Measurements from ENCODE around the gene ID2. TPM values are rescaled to one million over a fixed set of nuclear protein-coding genes. Genes with fewer than 3 reads are reported as not detected.

ID2 gene
- total RNA-seq, 3 donors from 2014 or later, result 240 to 305 (median 260) TPM

DNA sequence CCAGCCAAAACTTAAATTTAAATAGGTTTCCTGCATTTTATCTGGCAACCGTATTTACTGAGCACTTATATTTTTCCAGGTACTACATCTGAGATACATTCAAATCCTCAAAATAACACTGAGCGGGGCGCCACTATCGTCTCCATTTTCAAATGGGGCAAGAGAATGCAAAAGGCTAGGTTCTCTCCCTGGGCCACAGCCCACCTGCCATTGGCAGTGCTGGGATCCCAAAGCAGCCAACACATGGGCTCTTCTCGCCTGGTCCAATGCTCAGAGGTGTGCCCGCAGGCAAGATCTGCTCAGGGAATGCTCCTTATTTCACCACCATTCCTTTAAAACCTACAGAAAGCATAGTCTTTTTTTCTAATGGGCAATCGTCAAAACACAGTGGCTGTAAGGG, 11.3 kb upstream of the ID2 start:
- intact Hi-C loops (cut with DNase I; ENCODE audit: low total_unique reads), result no loop called here
- H3K27me3 ChIP-seq, result no peaks in the 10 kb centered on the region
- no peak overlapping the region for H3K4me3 ChIP-seq
- no peak overlapping the region for H3K27ac ChIP-seq
- no peaks in the 10 kb centered on the region for H3K36me3 ChIP-seq
- peaks cover 0 to 8% of the 10 kb centered on the region in 2 donors for H3K4me1 ChIP-seq
- no peak for DNase-seq (ENCODE audit: low spot score in 2 of 2)
- TF ChIP-seq POLR2A (IDR thresholded peaks at IDR 0.05), result no peak
- TF ChIP-seq POLR2AphosphoS5 (IDR thresholded peaks at IDR 0.05), result no peak
- TF ChIP-seq CTCF (IDR thresholded peaks at IDR 0.05), result no peak
- H3K9me3 ChIP-seq, result peaks cover 0 to 9% of the 10 kb centered on the region in 2 donors

DNA sequence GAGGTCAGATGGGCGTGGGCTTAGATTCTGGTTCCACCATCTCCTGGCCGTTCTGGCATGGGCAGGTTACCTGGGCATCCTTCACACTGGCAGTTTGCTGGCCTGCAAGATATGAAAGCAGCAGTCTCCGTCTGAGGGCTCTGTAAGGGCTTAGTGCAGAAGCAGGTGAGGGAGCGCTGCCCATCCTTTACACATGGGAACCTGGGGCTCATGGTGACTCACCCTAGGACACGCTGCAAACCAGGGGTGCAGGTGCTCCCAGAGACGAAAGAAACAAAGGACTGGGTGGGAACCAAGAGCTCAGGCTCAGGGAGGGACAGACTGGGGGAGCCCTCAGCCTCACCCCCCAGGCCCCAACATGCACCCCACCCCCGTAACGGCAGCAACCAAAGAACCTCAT, 10.7 kb upstream of the ID2 start:
- Histone ChIP-seq H3K27ac (no peak overlapping the region), H3K36me3 (no peaks in the 10 kb centered on the region), H3K27me3 (no peaks in the 10 kb centered on the region), H3K4me3 (no peak overlapping the region), H3K9me3 (peaks cover 0 to 9% of the 10 kb centered on the region in 2 donors), H3K4me1 (peaks cover 0 to 8% of the 10 kb centered on the region in 2 donors)
- DNase-seq (ENCODE audit: low spot score in 2 of 2), result peak in 1 of 2 donors; percentile 14
- TF ChIP-seq POLR2A (IDR thresholded peaks at IDR 0.05) (no peak), POLR2AphosphoS5 (IDR thresholded peaks at IDR 0.05) (no peak)
- intact Hi-C loops (cut with DNase I; ENCODE audit: low total_unique reads), result no loop called here

- Histone ChIP-seq H3K4me1 (peaks cover 0 to 8% of the 10 kb centered on the region in 2 donors), H3K27ac (no peak overlapping the region), H3K4me3 (no peak overlapping the region), H3K36me3 (no peaks in the 10 kb centered on the region), H3K27me3 (no peaks in the 10 kb centered on the region), H3K9me3 (peaks cover 0 to 9% of the 10 kb centered on the region in 2 donors)
- DNase-seq (ENCODE audit: low spot score in 2 of 2), result peak in 1 of 2 donors; percentile 5
- intact Hi-C loops (cut with DNase I; ENCODE audit: low total_unique reads), result no loop called here
- no peak for TF ChIP-seq CTCF (IDR thresholded peaks at IDR 0.05)
- no peak for TF ChIP-seq POLR2AphosphoS5 (IDR thresholded peaks at IDR 0.05)
- no peak for TF ChIP-seq POLR2A (IDR thresholded peaks at IDR 0.05)
Observed at GRCh38 chr2:8671802-8672201, 10.1 kb upstream of the ID2 start.

GRCh38 chr2:8672940-8673339, 8.9 kb upstream of the ID2 start:
- H3K4me3 ChIP-seq, result no peak overlapping the region
- peak in 1 of 2 donors; percentile 28 for DNase-seq (ENCODE audit: low spot score in 2 of 2)
- H3K27me3 ChIP-seq, result no peaks in the 10 kb centered on the region
- no peak overlapping the region for H3K27ac ChIP-seq
- intact Hi-C loops (cut with DNase I; ENCODE audit: low total_unique reads), result no loop called here
- no peaks in the 10 kb centered on the region for H3K36me3 ChIP-seq
- peaks cover 0 to 9% of the 10 kb centered on the region in 2 donors for H3K9me3 ChIP-seq
- H3K4me1 ChIP-seq, result peaks cover 0 to 16% of the 10 kb centered on the region in 2 donors
- TF ChIP-seq POLR2A (IDR thresholded peaks at IDR 0.05) (no peak), CTCF (IDR thresholded peaks at IDR 0.05) (no peak)

GRCh38 chr2:8673381-8673780, 8.5 kb upstream of the ID2 start:
- no peak overlapping the region for H3K4me3 ChIP-seq
- TF ChIP-seq POLR2A (IDR thresholded peaks at IDR 0.05), result no peak
- TF ChIP-seq CTCF (IDR thresholded peaks at IDR 0.05), result no peak
- no peak for DNase-seq (ENCODE audit: low spot score in 2 of 2)
- H3K9me3 ChIP-seq, result peaks cover 0 to 9% of the 10 kb centered on the region in 2 donors
- H3K27me3 ChIP-seq, result no peaks in the 10 kb centered on the region
- H3K36me3 ChIP-seq, result no peaks in the 10 kb centered on the region
- H3K4me1 ChIP-seq, result peaks cover 0 to 18% of the 10 kb centered on the region in 2 donors
- intact Hi-C loops (cut with DNase I; ENCODE audit: low total_unique reads), result no loop called here
- H3K27ac ChIP-seq, result no peak overlapping the region

Data from breast epithelium (tissue), 4 donors.